ENCODE results near the gene TECR. TPM values are rescaled to one million over a fixed set of nuclear protein-coding genes. Genes with fewer than 3 reads are reported as not detected.

The TECR gene
- total RNA-seq, 1 experiment from 2014 or later = 164 TPM

- H2AFZ ChIP-seq (ENCODE audit: low read length) = no peak overlapping the region
- Mint-ChIP-seq H3K27ac (no peak overlapping the region; a peak in 1 of 7 replicates), H3K27me3 (ENCODE audit: low read depth) (0 out of 2 replicates have a peak, but pooled peaks cover 2% of the 10 kb centered on the region), H3K4me3 (no peak overlapping the region), H3K36me3 (ENCODE audit: insufficient read depth in 1 of 3, low read depth in 3 of 3) (no peaks in the 10 kb centered on the region; a peak in 1 of 7 replicates), H3K9me3 (peaks cover 0 to 11% of the 10 kb centered on the region in 2 experiments; a peak in 2 of 5 replicates), H3K4me1 (peaks cover 2 to 6% of the 10 kb centered on the region in 2 experiments; a peak in 3 of 4 replicates)
- H3K4me1 ChIP-seq (ENCODE audit: insufficient read depth, low read length) = no peaks in the 10 kb centered on the region
- no peak overlapping the region for H2BK120ac ChIP-seq (ENCODE audit: low read depth, low read length, poor library complexity, severe bottlenecking)
- H3K9me3 ChIP-seq (ENCODE audit: control insufficient read depth, low read depth, low read length) = no peaks in the 10 kb centered on the region
- H4K91ac ChIP-seq (ENCODE audit: insufficient read length, low read depth, low read length) = no peak overlapping the region
- DNase-seq = no peak
- H4K20me1 ChIP-seq (ENCODE audit: control insufficient read depth, insufficient read depth, insufficient read length) = no peaks in the 10 kb centered on the region
- H3K14ac ChIP-seq (ENCODE audit: insufficient read depth, low read length) = no peak overlapping the region
- TF ChIP-seq CTCF (conservative IDR thresholded peaks at IDR 0.05) = no peak
- H2BK20ac ChIP-seq (ENCODE audit: low read depth, low read length, poor library complexity, severe bottlenecking) = no peak overlapping the region
- H4K8ac ChIP-seq (replicated peaks; ENCODE audit: insufficient read length, low read depth, low read length) = no peak overlapping the region
- no peak overlapping the region for H3K27ac ChIP-seq (ENCODE audit: insufficient read length, low read depth, low read length)
- no peak overlapping the region for H3K9ac ChIP-seq (ENCODE audit: extremely low read depth, insufficient read length, low read length)
- H3K23me2 ChIP-seq (ENCODE audit: insufficient read length, low read depth, low read length, poor library complexity, severe bottlenecking) = peaks cover 4% of the 10 kb centered on the region
- H2AK5ac ChIP-seq (ENCODE audit: insufficient read length, low read length) = no peak overlapping the region
- no peak overlapping the region for H3K23ac ChIP-seq (ENCODE audit: insufficient read length, low read depth, low read length)
- H3K4me2 ChIP-seq (ENCODE audit: insufficient read depth, insufficient read length, low read length) = no peak overlapping the region
- no peaks in the 10 kb centered on the region for H3K79me1 ChIP-seq (ENCODE audit: insufficient read depth, low read depth, low read length, poor library complexity, severe bottlenecking)
- no peaks in the 10 kb centered on the region for H3K27me3 ChIP-seq (ENCODE audit: insufficient read depth, low read length)
- no peak overlapping the region for H4K5ac ChIP-seq (ENCODE audit: insufficient read length, low read depth, low read length)
- H2BK15ac ChIP-seq (ENCODE audit: low read depth, low read length) = no peak overlapping the region
- H3K4ac ChIP-seq (ENCODE audit: low read depth, low read length) = no peak overlapping the region
- no peak overlapping the region for H2BK12ac ChIP-seq (ENCODE audit: insufficient read length, low read depth, low read length)
- H3T11ph ChIP-seq (ENCODE audit: low read length) = no peak overlapping the region
- no CpG with 5 or more reads among the region's 8 CpGs for WGBS (ENCODE audit: extremely low coverage, insufficient read length, low lambda C conversion rate)
- H3K79me2 ChIP-seq (ENCODE audit: insufficient read depth, low read length) = no peaks in the 10 kb centered on the region; the same call in 1 of the 2 replicates
- no peak overlapping the region for H2BK5ac ChIP-seq (ENCODE audit: insufficient read length, low read length)
- H3K18ac ChIP-seq (ENCODE audit: insufficient read length, low read depth, low read length) = no peak overlapping the region
- H3K56ac ChIP-seq (ENCODE audit: insufficient read length, low read depth, low read length) = no peak overlapping the region
Observed at GRCh38 chr19:14576363-14576762, 47.0 kb downstream of the TECR start.

Measured in H9 (cell line).